OCI-LY1 (cell line): ENCODE results near the gene SH3YL1.

Experiments
- H2AFZ ChIP-seq: fragments of 200-600 bp; sonication (generic), shearing (Covaris generic); 2 replicates; pipeline ENCODE4 v1.6.0; 2014; ENCODE audit warnings: antibody characterized with exemption, mild to moderate bottlenecking, low read length
- H3F3A ChIP-seq: fragments of 200-600 bp; sonication (generic), shearing (Covaris generic); 2 replicates; pipeline ENCODE4 v1.6.0; 2014; ENCODE audit warnings: mild to moderate bottlenecking, antibody characterized with exemption, low read length, moderate library complexity; ENCODE audit not compliant: insufficient read depth
- H3K27ac ChIP-seq: fragments of 200-600 bp; sonication (generic); 2 replicates; pipeline ENCODE4 v1.5.1; 2014; ENCODE audit warnings: low read length, mixed run types, mild to moderate bottlenecking, low read depth; ENCODE audit not compliant: poor library complexity, severe bottlenecking
- H3K27me3 ChIP-seq: fragments of 200-600 bp; sonication (generic); 2 replicates; pipeline ENCODE4 v1.6.0; 2014; ENCODE audit warnings: antibody characterized with exemption, mild to moderate bottlenecking, low read length, moderate library complexity; ENCODE audit not compliant: insufficient read depth
- H3K36me3 ChIP-seq: fragments of 200-600 bp; sonication (generic); 2 replicates; pipeline ENCODE4 v1.6.1; 2014; ENCODE audit warnings: mild to moderate bottlenecking, antibody characterized with exemption, low read length, moderate library complexity, mixed read lengths; ENCODE audit not compliant: insufficient read depth
- H3K4me1 ChIP-seq: fragments of 200-600 bp; sonication (generic); 2 replicates; pipeline ENCODE4 v1.5.1; 2014; ENCODE audit warnings: mild to moderate bottlenecking, low read length, moderate library complexity; ENCODE audit not compliant: insufficient read depth, severe bottlenecking
- H3K4me2 ChIP-seq: fragments of 200-600 bp; sonication (generic), shearing (Covaris generic); 2 replicates; pipeline ENCODE4 v1.6.1; 2014; ENCODE audit warnings: low read length
- H3K4me3 ChIP-seq: fragments of 200-600 bp; sonication (generic); 2 replicates; pipeline ENCODE4 v1.5.1; 2014; ENCODE audit warnings: low read length, low read depth, mild to moderate bottlenecking, mixed read lengths; ENCODE audit not compliant: poor library complexity, severe bottlenecking
- H3K79me2 ChIP-seq: fragments of 200-600 bp; shearing (Covaris generic); 2 replicates; pipeline ENCODE4 v1.6.1; 2016; ENCODE audit warnings: mixed run types, low read length, mixed read lengths; ENCODE audit not compliant: insufficient read depth
- H3K9ac ChIP-seq: fragments of 200-600 bp; sonication (generic), shearing (Covaris generic); 2 replicates; pipeline ENCODE4 v1.6.1; 2014; ENCODE audit warnings: mild to moderate bottlenecking, low read length, mixed read lengths
- H3K9me2 ChIP-seq: fragments of 200-600 bp; sonication (generic), shearing (Covaris generic); 2 replicates; pipeline ENCODE4 v1.6.1; 2014; ENCODE audit warnings: low read depth, mild to moderate bottlenecking, low read length, mixed read lengths
- H3K9me3 ChIP-seq: fragments of 200-600 bp; shearing (Covaris generic); 2 replicates; pipeline ENCODE4 v1.6.1; 2014; ENCODE audit warnings: low read length, mixed read lengths
- H4K20me1 ChIP-seq: fragments of 200-600 bp; sonication (generic), shearing (Covaris generic); 2 replicates; pipeline ENCODE4 v1.6.0; 2016; ENCODE audit warnings: mild to moderate bottlenecking, low read length; ENCODE audit not compliant: insufficient read depth
- CTCF ChIP-seq: fragments of 200-600 bp; sonication (generic), shearing (Covaris generic); IDR thresholded peaks from 2 replicates; pipeline ENCODE4 v1.5.1; 2017; ENCODE audit warnings: mild to moderate bottlenecking, antibody characterized with exemption, low read length, moderate library complexity, mixed read lengths
- EZH2 ChIP-seq: fragments of 200-600 bp; sonication (generic), shearing (Covaris generic); IDR thresholded peaks from 2 replicates; pipeline ENCODE4 v1.8.0; 2017; ENCODE audit warnings: borderline replicate concordance, mixed run types, mild to moderate bottlenecking, antibody characterized with exemption, low read length, moderate library complexity, mixed read lengths

SH3YL1 gene

GRCh38 chr2:199041-199966 is 64.5 kb downstream of the SH3YL1 start:
- Histone ChIP-seq H3K4me1 (no peaks in the 10 kb centered on the region), H3K36me3 (no peaks in the 10 kb centered on the region), H3K9me3 (no peaks in the 10 kb centered on the region), H3K27ac (no peak overlapping the region), H3F3A (no peaks in the 10 kb centered on the region), H3K9me2 (no peaks in the 10 kb centered on the region), H3K79me2 (no peaks in the 10 kb centered on the region), H3K9ac (no peak overlapping the region), H3K4me3 (no peak overlapping the region), H3K4me2 (no peak overlapping the region), H2AFZ (no peak overlapping the region), H4K20me1 (no peaks in the 10 kb centered on the region), H3K27me3 (peaks cover 3% of the 10 kb centered on the region; the same call in 1 of the 2 replicates)
- TF ChIP-seq EZH2 (no peak), CTCF (no peak)

GRCh38 chr2:196406-196805 is 67.4 kb downstream of the SH3YL1 start:
- H3F3A ChIP-seq, result no peaks in the 10 kb centered on the region
- no peak overlapping the region for H3K4me2 ChIP-seq
- no peak overlapping the region for H3K27ac ChIP-seq
- H3K27me3 ChIP-seq, result no peaks in the 10 kb centered on the region
- H4K20me1 ChIP-seq, result no peaks in the 10 kb centered on the region
- no peak for TF ChIP-seq CTCF
- no peak for TF ChIP-seq EZH2
- no peak overlapping the region for H2AFZ ChIP-seq
- H3K79me2 ChIP-seq, result no peaks in the 10 kb centered on the region
- no peaks in the 10 kb centered on the region for H3K4me1 ChIP-seq
- H3K4me3 ChIP-seq, result no peak overlapping the region
- no peaks in the 10 kb centered on the region for H3K9me2 ChIP-seq
- no peak overlapping the region for H3K9ac ChIP-seq
- H3K9me3 ChIP-seq, result no peaks in the 10 kb centered on the region
- no peaks in the 10 kb centered on the region for H3K36me3 ChIP-seq

- Histone ChIP-seq H3K9me2 (no peaks in the 10 kb centered on the region), H3K9ac (no peak overlapping the region), H4K20me1 (no peaks in the 10 kb centered on the region), H3K27ac (no peak overlapping the region), H3K4me3 (no peak overlapping the region), H3K4me1 (no peaks in the 10 kb centered on the region), H3K79me2 (no peaks in the 10 kb centered on the region), H3K27me3 (no peaks in the 10 kb centered on the region), H3K4me2 (no peak overlapping the region), H3K36me3 (no peaks in the 10 kb centered on the region), H3K9me3 (no peaks in the 10 kb centered on the region), H2AFZ (no peak overlapping the region), H3F3A (no peaks in the 10 kb centered on the region)
- TF ChIP-seq EZH2 (no peak), CTCF (no peak)
Observed at GRCh38 chr2:195932-196331, 67.9 kb downstream of the SH3YL1 start.
